HL-60/S4 treated with phorbol 12-myristate 13-acetate at 8.2 ng/mL for 4 days and 3 days (cell line): ENCODE data around the gene PCDHA12.
"Not testable (repeated sequence)": the region's sequence is repeated elsewhere in the genome, so short reads cannot be mapped to it uniquely, and the experiment has no call there.

Experiments used
- in situ Hi-C: fragments of 300-500 bp; cut with MboI; formaldehyde crosslinking; loops from 2 replicates; pipeline ENCODE4 v1.15.0; 2022; ENCODE audit warnings: low sequenced_read_pairs

PCDHA12 gene

DNA sequence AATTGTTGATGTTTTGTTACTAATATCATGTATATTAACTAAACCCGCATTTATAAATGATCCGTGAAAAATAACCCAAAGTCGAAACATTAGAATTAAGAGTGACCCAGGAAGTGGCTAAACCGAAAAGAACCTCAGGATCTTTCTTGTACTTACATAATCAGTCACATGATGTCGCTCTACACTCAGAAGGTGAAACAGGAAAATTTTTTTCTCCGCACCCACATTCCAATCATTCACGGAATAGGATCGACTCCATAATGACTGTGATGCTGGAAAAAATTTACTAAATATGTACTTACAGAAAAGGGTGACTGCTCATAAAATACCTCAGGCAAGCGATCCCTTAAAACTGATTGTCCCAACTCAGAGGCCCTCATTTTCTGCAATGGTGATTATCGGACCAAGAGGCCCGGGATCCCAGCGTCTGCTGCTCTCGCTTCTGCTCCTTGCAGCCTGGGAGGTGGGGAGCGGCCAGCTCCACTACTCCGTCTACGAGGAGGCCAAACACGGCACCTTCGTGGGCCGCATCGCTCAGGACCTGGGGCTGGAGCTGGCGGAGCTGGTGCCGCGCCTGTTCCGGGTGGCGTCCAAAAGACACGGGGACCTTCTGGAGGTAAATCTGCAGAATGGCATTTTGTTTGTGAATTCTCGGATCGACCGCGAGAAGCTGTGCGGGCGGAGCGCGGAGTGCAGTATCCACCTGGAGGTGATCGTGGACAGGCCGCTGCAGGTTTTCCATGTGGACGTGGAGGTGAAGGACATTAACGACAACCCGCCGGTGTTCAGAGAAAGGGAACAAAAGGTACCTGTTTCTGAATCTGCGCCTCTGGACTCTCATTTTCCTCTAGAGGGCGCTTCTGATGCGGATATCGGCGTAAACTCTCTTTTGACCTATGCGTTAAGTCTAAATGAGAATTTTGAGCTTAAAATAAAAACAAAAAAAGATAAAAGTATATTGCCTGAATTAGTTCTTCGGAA is at the start of gene PCDHA12:
Gene PCDHA12, plus strand, starts transcription at position 224 of the 981 bp plus-strand sequence. Its CDS starts 165 bp downstream, at position 389.
- in situ Hi-C loops: no loop called here

GRCh38 chr5:140827704-140828361 is 47.3 kb upstream of the PCDHA12 start, which contains the start of gene PCDHA6:
PCDHA6 (plus strand) TSS chr5:140827960; CDS start chr5:140828092, 132 bp downstream.
- in situ Hi-C loops: no loop called here

GRCh38 chr5:140828362-140828737 is 46.8 kb upstream of the PCDHA12 start:
- in situ Hi-C loops: no loop called here

DNA sequence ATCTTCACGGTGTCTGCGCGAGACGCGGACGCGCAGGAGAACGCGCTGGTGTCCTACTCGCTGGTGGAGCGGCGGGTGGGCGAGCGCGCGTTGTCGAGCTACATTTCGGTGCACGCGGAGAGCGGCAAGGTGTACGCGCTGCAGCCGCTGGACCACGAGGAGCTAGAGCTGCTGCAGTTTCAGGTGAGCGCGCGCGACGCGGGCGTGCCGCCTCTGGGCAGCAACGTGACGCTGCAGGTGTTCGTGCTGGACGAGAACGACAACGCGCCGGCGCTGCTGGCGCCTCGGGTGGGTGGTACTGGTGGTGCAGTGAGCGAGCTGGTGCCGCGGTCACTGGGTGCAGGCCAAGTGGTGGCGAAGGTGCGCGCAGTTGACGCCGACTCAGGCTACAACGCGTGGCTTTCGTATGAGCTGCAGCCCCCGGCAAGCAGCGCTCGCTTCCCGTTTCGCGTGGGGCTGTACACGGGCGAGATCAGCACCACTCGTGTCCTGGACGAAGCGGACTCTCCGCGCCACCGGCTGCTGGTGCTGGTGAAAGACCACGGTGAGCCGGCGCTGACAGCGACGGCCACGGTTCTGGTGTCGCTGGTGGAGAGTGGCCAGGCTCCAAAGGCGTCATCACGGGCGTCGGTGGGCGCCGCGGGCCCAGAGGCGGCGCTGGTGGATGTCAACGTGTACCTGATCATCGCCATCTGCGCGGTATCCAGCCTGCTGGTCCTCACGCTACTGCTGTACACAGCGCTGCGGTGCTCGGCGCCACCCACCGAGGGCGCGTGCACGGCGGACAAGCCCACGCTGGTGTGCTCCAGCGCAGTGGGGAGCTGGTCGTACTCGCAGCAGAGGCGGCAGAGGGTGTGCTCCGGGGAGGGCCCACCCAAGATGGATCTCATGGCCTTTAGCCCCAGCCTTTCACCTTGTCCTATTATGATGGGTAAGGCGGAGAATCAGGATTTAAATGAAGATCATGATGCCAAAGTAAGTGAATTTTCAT is 45.3 kb upstream of the PCDHA12 start:
- in situ Hi-C loops: not testable (repeated sequence)

DNA sequence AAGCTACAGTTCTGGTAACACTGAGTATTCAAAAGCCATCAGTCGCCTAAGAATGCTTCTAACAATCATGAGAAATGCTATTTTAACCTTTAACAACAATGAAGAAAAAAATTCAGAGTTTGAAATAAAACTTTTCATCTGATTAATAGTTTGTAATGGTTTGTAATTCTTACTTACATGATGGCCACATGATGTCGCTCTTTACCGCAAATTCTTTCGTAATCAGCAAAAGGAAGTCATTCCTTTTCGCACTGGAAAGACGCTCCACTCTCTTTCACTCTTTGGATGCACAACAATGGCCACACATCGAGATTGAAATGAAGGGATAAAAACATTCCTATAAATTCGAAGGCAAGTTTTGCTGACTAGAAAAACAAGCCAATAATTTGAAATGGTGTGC is 41.1 kb upstream of the PCDHA12 start, which contains the start of gene PCDHA7:
Gene PCDHA7, plus strand, starts transcription at position 277 of the 400 bp plus-strand sequence. Its CDS starts 115 bp downstream, at position 392.
- in situ Hi-C loops: no loop called here

- in situ Hi-C loops: not testable (repeated sequence)
These were observed 40.6 kb upstream of the PCDHA12 start for GRCh38 chr5:140834439-140835008.

DNA sequence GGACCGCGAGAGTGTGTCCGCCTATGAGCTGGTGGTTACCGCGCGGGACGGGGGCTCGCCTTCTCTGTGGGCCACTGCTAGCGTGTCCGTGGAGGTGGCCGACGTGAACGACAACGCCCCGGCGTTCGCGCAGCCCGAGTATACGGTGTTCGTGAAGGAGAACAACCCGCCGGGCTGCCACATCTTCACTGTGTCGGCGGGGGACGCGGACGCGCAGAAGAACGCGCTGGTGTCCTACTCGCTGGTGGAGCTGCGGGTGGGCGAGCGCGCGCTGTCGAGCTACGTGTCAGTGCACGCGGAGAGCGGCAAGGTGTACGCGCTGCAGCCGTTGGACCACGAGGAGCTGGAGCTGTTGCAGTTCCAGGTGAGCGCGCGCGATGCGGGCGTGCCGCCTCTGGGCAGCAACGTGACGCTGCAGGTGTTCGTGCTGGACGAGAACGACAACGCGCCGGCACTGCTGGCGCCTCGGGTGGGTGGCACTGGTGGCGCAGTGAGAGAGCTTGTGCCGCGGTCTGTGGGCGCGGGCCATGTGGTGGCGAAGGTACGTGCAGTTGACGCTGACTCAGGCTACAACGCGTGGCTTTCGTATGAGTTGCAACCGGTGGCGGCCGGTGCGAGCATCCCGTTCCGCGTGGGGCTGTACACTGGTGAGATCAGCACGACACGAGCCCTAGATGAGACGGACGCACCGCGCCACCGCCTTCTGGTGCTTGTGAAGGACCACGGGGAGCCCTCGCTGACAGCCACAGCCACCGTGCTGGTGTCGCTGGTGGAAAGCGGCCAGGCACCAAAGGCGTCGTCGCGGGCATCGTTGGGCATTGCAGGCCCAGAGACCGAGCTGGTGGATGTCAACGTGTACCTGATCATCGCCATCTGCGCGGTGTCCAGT is 39.2 kb upstream of the PCDHA12 start:
- in situ Hi-C loops: no loop called here

- in situ Hi-C loops: no loop called here
These were observed 33.8 kb upstream of the PCDHA12 start, which contains the start of gene PCDHA8 for GRCh38 chr5:140840978-140841962. PCDHA8 (plus strand) TSS chr5:140841187; CDS start chr5:140841322, 135 bp downstream.

DNA sequence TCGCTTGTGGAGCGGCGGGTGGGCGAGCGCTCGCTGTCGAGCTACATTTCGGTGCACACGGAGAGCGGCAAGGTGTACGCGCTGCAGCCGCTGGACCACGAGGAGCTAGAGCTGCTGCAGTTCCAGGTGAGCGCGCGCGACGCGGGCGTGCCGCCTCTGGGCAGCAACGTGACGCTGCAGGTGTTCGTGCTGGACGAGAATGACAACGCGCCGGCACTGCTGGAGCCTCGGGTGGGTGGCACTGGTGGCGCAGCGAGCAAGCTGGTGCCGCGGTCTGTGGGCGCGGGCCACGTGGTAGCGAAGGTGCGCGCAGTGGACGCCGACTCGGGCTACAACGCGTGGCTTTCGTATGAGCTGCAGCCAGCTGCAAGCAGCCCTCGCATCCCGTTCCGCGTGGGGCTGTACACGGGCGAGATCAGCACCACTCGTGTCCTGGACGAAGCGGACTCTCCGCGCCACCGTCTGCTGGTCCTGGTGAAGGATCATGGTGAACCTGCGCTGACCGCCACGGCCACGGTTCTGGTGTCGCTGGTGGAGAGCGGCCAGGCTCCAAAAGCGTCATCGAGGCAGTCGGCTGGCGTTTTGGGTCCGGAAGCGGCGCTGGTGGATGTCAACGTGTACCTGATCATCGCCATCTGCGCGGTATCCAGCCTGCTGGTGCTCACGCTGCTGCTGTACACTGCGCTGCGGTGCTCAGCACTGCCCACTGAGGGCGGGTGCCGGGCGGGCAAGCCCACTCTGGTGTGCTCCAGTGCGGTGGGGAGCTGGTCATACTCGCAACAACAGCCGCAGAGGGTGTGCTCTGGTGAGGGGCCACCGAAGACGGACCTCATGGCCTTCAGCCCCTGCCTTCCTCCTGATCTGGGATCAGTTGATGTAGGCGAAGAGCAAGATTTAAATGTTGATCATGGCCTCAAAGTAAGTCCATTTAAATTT is 32.0 kb upstream of the PCDHA12 start:
- in situ Hi-C loops: no loop called here

DNA sequence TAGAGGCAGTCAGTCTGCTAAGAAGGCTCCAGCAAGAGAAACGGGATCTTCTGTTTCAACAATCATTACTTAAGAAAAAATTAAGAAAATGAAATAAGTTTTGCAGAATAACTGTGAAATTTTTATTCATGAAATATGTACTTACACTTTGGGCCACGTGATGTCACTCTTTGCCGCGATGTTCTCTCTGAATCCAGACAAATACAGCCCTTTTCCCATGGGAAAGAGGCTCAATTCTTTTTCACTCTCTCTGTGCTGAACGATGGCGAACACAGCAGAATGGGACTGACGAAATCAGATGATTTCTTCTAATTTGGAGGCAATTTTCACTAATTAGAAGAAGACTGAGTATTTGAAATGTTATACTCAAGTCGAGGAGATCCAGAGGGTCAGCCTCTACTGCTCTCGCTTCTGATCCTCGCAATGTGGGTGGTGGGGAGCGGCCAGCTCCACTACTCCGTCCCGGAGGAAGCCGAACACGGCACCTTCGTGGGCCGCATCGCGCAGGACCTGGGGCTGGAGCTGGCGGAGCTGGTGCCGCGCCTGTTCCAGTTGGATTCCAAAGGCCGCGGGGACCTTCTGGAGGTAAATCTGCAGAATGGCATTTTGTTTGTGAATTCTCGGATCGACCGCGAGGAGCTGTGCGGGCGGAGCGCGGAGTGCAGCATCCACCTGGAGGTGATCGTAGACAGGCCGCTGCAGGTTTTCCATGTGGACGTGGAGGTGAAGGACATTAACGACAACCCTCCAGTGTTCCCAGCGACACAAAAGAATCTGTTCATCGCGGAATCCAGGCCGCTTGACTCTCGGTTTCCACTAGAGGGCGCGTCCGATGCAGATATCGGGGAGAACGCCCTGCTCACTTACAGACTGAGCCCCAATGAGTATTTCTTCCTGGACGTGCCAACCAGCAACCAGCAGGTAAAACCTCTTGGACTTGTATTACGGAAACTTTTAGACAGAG is 26.7 kb upstream of the PCDHA12 start, which contains the start of gene PCDHA9:
Gene PCDHA9, plus strand, starts transcription at position 244 of the 964 bp plus-strand sequence. Its CDS starts 114 bp downstream, at position 358.
- in situ Hi-C loops: not testable (repeated sequence)

DNA sequence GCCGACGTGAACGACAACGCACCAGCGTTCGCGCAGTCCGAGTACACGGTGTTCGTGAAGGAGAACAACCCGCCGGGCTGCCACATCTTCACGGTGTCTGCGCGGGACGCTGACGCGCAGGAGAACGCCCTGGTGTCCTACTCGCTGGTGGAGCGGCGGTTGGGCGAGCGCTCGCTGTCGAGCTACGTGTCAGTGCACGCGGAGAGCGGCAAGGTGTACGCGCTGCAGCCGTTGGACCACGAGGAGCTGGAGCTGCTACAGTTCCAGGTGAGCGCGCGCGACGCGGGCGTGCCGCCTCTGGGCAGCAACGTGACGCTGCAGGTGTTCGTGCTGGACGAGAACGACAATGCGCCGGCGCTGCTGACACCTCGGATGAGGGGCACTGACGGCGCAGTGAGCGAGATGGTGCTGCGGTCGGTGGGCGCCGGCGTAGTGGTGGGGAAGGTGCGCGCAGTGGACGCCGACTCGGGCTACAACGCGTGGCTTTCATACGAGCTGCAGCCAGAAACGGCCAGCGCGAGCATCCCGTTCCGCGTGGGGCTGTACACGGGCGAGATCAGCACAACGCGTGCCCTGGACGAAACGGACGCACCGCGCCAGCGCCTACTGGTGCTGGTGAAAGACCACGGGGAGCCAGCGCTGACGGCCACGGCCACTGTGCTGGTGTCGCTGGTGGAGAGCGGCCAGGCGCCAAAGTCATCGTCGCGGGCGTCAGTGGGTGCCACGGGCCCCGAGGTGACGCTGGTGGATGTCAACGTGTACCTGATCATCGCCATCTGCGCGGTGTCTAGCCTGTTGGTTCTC is 25.1 kb upstream of the PCDHA12 start:
- in situ Hi-C loops: not testable (repeated sequence)

- in situ Hi-C loops: no loop called here
These were observed 19.1 kb upstream of the PCDHA12 start, which contains the start of gene PCDHA10 for GRCh38 chr5:140855772-140856674. PCDHA10 (plus strand) TSS chr5:140855897; CDS start chr5:140856049, 152 bp downstream.

GRCh38 chr5:140857177-140857986 is 17.7 kb upstream of the PCDHA12 start:
- in situ Hi-C loops: no loop called here
